Sigmoid colon (tissue), 7 donors: Measurements from ENCODE around the gene LRP1. TPM values are rescaled to one million over a fixed set of nuclear protein-coding genes. Genes with fewer than 3 reads are reported as not detected.

Experiments used
- DNase-seq: peaks from one replicate; pipeline ENCODE4 v3.0.0-alpha.2; 2019
- H3K27ac ChIP-seq, 4 donors: fragments of 200-600 bp; sonication (generic); one replicate each; pipeline ENCODE4 v1.5.1; 2016 to 2019; ENCODE audit warnings: mild to moderate bottlenecking in 1 of 4
- H3K27me3 ChIP-seq, 3 donors: fragments of 200-600 bp; sonication (generic); one replicate each; pipeline ENCODE4 v1.5.1; 2019; ENCODE audit warnings: mild to moderate bottlenecking in 1 of 3
- H3K36me3 ChIP-seq, 4 donors: fragments of 200-600 bp; sonication (generic); one replicate each; pipeline ENCODE4 v1.5.1; 2016 to 2019
- H3K4me1 ChIP-seq, 4 donors: fragments of 200-600 bp; sonication (generic); one replicate each; pipeline ENCODE4 v1.5.1; 2017 to 2019
- H3K4me3 ChIP-seq, 4 donors: fragments of 200-600 bp; sonication (generic); one replicate each; pipeline ENCODE4 v1.5.1; 2017 to 2019; ENCODE audit warnings: mild to moderate bottlenecking in 2 of 4, moderate library complexity in 1 of 4
- H3K9me3 ChIP-seq, 4 donors: fragments of 200-600 bp in 3 of 4; sonication (generic) in 3 of 4; one replicate each; pipeline versions ENCODE4 v1.5.1 to v1.6.1; 2013 to 2019
- EP300 ChIP-seq, 4 donors: sonication (generic); formaldehyde crosslinking; IDR thresholded peaks; one replicate each; pipeline ENCODE4 v1.6.1; 2017; ENCODE audit warnings: antibody characterized with exemption in 4 of 4
- POLR2A ChIP-seq, 2 donors: fragments of 450-650 bp; IDR thresholded peaks; one replicate each; pipeline ENCODE4 v1.6.1; 2016; ENCODE audit warnings: antibody characterized with exemption in 2 of 2, mild to moderate bottlenecking in 2 of 2, moderate library complexity in 2 of 2
- POLR2AphosphoS5 ChIP-seq, 4 donors: sonication (generic); formaldehyde crosslinking; IDR thresholded peaks; one replicate each; pipeline ENCODE4 v1.6.1; 2017; ENCODE audit warnings: antibody characterized with exemption in 4 of 4
- WGBS, 2 donors: extraction: QIAGEN DNeasy Blood & Tissue Kit; methylation state at CpG; one replicate each; pipeline ENCODE4 v1.1.7; 2013; 5-methylcytosine and 5-hydroxymethylcytosine counted together
- intact Hi-C: fragments of 100-400 bp; cut with DNase I; formaldehyde crosslinking; loops from one replicate; pipeline ENCODE4 v1.15.1; 2023
- polyA plus RNA-seq, 3 donors: library from polyadenylated mRNA; stranded (reverse); fragments of 200-250 nt; gene quantifications; one replicate each; pipeline ENCODE4 v1.2.3, GENCODE V29; 2013
- total RNA-seq, 4 donors: library from RNA; depleted of rRNA; stranded (reverse); fragments of >200 nt; gene quantifications; one replicate each; pipeline ENCODE4 v1.1.0, GENCODE V29; 2016
- TF ChIP-seq, protein P1 (sequence below), 4 experiments: fragments of 450-650 bp in 3 of 4; fragments of 200-600 bp in 1 of 4; IDR thresholded peaks; one replicate each; pipeline ENCODE4 v1.5.1; 2016 to 2019; ENCODE audit warnings: antibody characterized with exemption in 4 of 4, mild to moderate bottlenecking in 3 of 4, moderate library complexity in 2 of 4
- donor health status: healthy with polysubstance abuse.
- donor health status: Bipolar disorder and iron deficiency.
- donor health status: healthy.

The LRP1 gene
- total and polyA plus RNA-seq, 7 donors, result 11.4 to 262 (median 147) TPM

DNA sequence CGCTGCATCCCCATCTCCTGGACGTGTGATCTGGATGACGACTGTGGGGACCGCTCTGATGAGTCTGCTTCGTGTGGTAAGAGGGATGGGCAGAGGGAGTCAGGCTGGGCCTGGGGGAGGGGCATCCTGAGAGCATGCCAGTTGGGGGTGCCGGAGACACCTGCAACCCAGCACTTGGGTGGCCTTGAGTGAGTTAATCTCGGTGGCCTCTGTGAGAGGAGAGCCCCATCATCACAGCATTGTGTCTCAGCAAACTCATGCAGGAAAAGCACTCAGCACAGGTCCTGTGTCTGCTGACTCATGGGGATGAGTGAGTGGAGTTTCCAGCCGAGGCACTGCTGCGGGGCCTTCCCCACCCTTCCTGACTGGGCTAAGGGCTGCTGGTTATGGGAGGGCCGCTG, 38.7 kb downstream of the LRP1 start:
- no peak for DNase-seq
- Histone ChIP-seq H3K4me1 (peaks cover 0 to 12% (median 9%) of the 10 kb centered on the region in 4 donors), H3K27me3 (no peaks in the 10 kb centered on the region), H3K4me3 (no peak overlapping the region), H3K36me3 (peaks cover 53 to 85% (median 64%) of the 10 kb centered on the region in 4 donors), H3K27ac (no peak overlapping the region), H3K9me3 (no peaks in the 10 kb centered on the region)
- no peak for TF ChIP-seq POLR2A (IDR thresholded peaks at IDR 0.05)
- TF ChIP-seq, protein P1, sequence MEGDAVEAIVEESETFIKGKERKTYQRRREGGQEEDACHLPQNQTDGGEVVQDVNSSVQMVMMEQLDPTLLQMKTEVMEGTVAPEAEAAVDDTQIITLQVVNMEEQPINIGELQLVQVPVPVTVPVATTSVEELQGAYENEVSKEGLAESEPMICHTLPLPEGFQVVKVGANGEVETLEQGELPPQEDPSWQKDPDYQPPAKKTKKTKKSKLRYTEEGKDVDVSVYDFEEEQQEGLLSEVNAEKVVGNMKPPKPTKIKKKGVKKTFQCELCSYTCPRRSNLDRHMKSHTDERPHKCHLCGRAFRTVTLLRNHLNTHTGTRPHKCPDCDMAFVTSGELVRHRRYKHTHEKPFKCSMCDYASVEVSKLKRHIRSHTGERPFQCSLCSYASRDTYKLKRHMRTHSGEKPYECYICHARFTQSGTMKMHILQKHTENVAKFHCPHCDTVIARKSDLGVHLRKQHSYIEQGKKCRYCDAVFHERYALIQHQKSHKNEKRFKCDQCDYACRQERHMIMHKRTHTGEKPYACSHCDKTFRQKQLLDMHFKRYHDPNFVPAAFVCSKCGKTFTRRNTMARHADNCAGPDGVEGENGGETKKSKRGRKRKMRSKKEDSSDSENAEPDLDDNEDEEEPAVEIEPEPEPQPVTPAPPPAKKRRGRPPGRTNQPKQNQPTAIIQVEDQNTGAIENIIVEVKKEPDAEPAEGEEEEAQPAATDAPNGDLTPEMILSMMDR (IDR thresholded peaks at IDR 0.05), result no peak
- no peak for TF ChIP-seq POLR2AphosphoS5 (IDR thresholded peaks at IDR 0.05)
- no peak for TF ChIP-seq EP300 (IDR thresholded peaks at IDR 0.05)
- WGBS, 2 donors, result 66 to 84% methylated on average over 10 of the region's 10 CpGs
- intact Hi-C loops, result no loop called here

DNA sequence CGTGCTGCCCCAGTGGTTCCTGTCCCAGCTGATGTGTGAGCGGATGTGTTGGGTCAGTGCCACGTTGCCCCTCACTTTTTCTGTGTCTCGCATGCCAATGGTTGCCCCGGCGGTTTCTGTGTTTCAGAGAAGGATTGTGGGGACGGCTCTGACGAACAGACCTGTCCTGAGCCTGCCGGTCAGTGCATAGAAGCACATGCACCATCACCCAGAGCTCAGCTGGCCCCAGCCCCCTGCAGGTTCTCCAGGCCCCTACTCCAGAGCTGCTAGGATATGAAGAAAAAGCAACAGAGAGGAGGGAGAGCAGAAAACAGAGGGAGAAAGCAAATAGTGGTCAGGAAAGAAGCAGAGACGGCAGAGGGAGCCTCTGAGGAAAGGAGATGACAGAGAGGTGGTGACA, 39.8 kb downstream of the LRP1 start:
- TF ChIP-seq, protein P1 (IDR thresholded peaks at IDR 0.05), result no peak
- no peak for TF ChIP-seq POLR2A (IDR thresholded peaks at IDR 0.05)
- no peak for TF ChIP-seq EP300 (IDR thresholded peaks at IDR 0.05)
- TF ChIP-seq POLR2AphosphoS5 (IDR thresholded peaks at IDR 0.05), result no peak
- Histone ChIP-seq H3K4me1 (peaks cover 0 to 19% (median 9%) of the 10 kb centered on the region in 4 donors), H3K27ac (no peak overlapping the region), H3K36me3 (peaks cover 44 to 80% (median 55%) of the 10 kb centered on the region in 4 donors), H3K27me3 (no peaks in the 10 kb centered on the region), H3K9me3 (no peaks in the 10 kb centered on the region), H3K4me3 (no peak overlapping the region)
- 85 to 86% methylated on average over 10 of the region's 10 CpGs for WGBS, 2 donors
- DNase-seq, result no peak
- intact Hi-C loops, result no loop called here

DNA sequence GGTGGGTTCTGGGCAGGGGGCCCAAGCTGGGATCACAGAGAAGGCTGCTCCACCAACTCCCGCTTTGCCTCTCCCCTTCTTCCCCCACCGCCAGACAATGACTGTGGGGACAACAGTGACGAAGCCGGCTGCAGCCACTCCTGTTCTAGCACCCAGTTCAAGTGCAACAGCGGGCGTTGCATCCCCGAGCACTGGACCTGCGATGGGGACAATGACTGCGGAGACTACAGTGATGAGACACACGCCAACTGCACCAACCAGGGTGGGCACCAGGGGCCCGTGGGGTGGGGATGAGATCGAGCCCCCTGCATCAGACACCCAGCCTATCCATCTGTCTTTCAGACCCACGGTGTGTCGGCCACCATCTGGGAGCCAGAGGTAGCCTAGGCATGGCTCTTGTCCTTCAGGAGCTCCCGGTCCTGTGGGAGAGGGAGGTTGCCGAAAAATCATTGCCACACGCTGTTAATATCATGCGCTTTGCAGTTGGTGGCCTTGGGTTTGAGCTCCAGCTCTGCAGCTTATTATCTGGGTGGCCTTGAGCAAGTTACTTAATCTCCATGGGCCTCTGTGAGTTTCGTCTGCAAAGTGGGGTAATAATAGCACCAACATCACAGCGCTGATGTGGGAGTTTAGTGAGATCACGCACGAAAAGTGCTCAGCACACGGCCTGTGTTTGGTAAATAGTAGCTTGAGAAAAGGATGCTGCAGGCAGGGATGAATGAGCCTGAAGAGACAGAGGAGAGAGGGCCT, 40.9 kb downstream of the LRP1 start:
- no peak for TF ChIP-seq POLR2AphosphoS5 (IDR thresholded peaks at IDR 0.05)
- no peak for TF ChIP-seq POLR2A (IDR thresholded peaks at IDR 0.05)
- TF ChIP-seq, protein P1 (IDR thresholded peaks at IDR 0.05), result no peak
- no peak for TF ChIP-seq EP300 (IDR thresholded peaks at IDR 0.05)
- H3K9me3 ChIP-seq, result no peaks in the 10 kb centered on the region
- H3K27ac ChIP-seq, result no peak overlapping the region
- no peak overlapping the region for H3K4me3 ChIP-seq
- intact Hi-C loops, result no loop called here
- no peaks in the 10 kb centered on the region for H3K27me3 ChIP-seq
- DNase-seq, result no peak
- H3K4me1 ChIP-seq, result peaks cover 0 to 19% (median 9%) of the 10 kb centered on the region in 4 donors
- peaks cover 44 to 80% (median 65%) of the 10 kb centered on the region in 4 donors for H3K36me3 ChIP-seq
- 91 to 93% methylated on average over 23 of the region's 23 CpGs for WGBS, 2 donors

DNA sequence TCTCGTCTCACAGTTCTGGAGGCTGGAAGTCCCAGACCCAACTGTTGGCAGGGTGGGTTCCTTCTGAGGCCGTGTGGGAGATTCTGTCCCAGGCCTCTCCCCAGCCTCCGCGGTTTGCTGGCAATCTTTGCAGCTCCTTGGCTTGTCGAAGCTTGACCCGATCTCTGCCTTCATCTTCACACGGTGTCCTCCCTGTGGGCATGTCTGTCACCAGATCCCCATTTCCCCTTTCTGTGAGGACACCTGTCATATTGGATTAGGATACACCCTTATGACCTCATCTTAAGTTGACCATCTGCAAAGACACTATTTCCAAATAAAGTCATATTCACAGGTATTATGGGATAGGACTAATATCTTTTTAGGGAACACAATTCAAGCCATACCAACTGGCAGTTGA, 41.7 kb downstream of the LRP1 start:
- Histone ChIP-seq H3K27ac (peak overlapping the region in 1 of 4 donors; percentile 59), H3K36me3 (peaks cover 43 to 79% (median 60%) of the 10 kb centered on the region in 4 donors), H3K4me3 (no peak overlapping the region), H3K4me1 (peaks cover 0 to 19% (median 9%) of the 10 kb centered on the region in 4 donors), H3K27me3 (no peaks in the 10 kb centered on the region), H3K9me3 (no peaks in the 10 kb centered on the region)
- WGBS, 2 donors, result 87 to 89% methylated on average over 7 of the region's 7 CpGs
- no peak for DNase-seq
- intact Hi-C loops, result loop anchor here (5.0 kb wide), 1 partner anchor 163 kb away; the partner anchor contains the start of gene ZBTB39
- no peak for TF ChIP-seq EP300 (IDR thresholded peaks at IDR 0.05)
- TF ChIP-seq POLR2AphosphoS5 (IDR thresholded peaks at IDR 0.05), result no peak
- TF ChIP-seq POLR2A (IDR thresholded peaks at IDR 0.05), result no peak
- TF ChIP-seq, protein P1 (IDR thresholded peaks at IDR 0.05), result no peak
